ENCODE measurements around the gene PRDM4. TPM values are rescaled to one million over a fixed set of nuclear protein-coding genes. Genes with fewer than 3 reads are reported as not detected.
A peak's percentile ranks its signal among the peaks of the same experiment; 100 is the strongest.

Gene PRDM4
- total RNA-seq, 2 experiments from 2014 or later = 19.3 to 21.7 TPM

GRCh38 chr12:107774349-107775029 is 13.6 kb upstream of the PRDM4 start, which contains the start of gene ASCL4:
Gene ASCL4 (plus strand): TSS chr12:107774704. CDS start chr12:107775219, 515 bp downstream.
- Mint-ChIP-seq H3K4me3 (peak within 1 kb of the TSS; percentile 9), H3K27ac (no peak within 1 kb of the TSS), H3K36me3 (ENCODE audit: low read depth) (no peaks in the 10 kb centered on the region), H3K9me3 (no peaks in the 10 kb centered on the region), H3K27me3 (peaks cover 48% of the 10 kb centered on the region), H3K4me1 (ENCODE audit: low read depth) (peaks cover 19% of the 10 kb centered on the region)
- ATAC-seq (no peak), DNase-seq (peak; percentile 4)
- ChIA-PET POLR2A (no interaction called here), CTCF (interaction anchor here (0.9 kb wide), 1 partner anchor 10 kb away, joined by 3 read pairs; no protein-coding TSS in a partner anchor)
- TF ChIP-seq, protein P1, sequence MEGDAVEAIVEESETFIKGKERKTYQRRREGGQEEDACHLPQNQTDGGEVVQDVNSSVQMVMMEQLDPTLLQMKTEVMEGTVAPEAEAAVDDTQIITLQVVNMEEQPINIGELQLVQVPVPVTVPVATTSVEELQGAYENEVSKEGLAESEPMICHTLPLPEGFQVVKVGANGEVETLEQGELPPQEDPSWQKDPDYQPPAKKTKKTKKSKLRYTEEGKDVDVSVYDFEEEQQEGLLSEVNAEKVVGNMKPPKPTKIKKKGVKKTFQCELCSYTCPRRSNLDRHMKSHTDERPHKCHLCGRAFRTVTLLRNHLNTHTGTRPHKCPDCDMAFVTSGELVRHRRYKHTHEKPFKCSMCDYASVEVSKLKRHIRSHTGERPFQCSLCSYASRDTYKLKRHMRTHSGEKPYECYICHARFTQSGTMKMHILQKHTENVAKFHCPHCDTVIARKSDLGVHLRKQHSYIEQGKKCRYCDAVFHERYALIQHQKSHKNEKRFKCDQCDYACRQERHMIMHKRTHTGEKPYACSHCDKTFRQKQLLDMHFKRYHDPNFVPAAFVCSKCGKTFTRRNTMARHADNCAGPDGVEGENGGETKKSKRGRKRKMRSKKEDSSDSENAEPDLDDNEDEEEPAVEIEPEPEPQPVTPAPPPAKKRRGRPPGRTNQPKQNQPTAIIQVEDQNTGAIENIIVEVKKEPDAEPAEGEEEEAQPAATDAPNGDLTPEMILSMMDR (IDR thresholded peaks at IDR 0.05) = no peak
- intact Hi-C loops (cut with micrococcal nuclease) = no loop called here

DNA sequence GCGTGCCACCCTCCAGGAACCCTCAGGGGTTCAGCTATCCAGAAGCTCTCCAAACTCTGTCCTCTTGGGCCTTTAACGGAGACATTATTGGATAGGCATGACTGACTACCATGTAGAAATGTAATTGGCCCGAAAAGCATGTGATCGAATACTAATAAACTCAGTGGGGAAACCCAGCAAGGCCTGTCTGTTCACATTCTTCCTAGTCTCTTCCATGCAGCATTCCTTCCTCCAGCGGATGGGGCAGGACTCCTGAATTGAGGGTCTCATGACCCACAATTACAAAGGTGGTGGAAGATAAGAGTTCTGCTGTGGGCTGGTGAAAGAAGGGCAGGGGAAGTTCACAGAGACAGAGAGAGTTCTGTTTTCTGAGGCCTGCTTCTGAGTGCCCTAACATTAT is 6.5 kb upstream of the PRDM4 start:
- Mint-ChIP-seq H3K9me3 (no peaks in the 10 kb centered on the region), H3K27ac (no peak overlapping the region), H3K36me3 (ENCODE audit: low read depth) (no peaks in the 10 kb centered on the region), H3K4me3 (no peak overlapping the region), H3K27me3 (no peaks in the 10 kb centered on the region), H3K4me1 (ENCODE audit: low read depth) (no peaks in the 10 kb centered on the region)
- ChIA-PET CTCF (interaction anchor here (1.0 kb wide), 1 partner anchor 117 kb away, joined by 3 read pairs; no protein-coding TSS in a partner anchor), POLR2A (no interaction called here)
- no peak for DNase-seq
- TF ChIP-seq, protein P1 (IDR thresholded peaks at IDR 0.05) = no peak
- intact Hi-C loops (cut with micrococcal nuclease) = no loop called here
- no peak for ATAC-seq

DNA sequence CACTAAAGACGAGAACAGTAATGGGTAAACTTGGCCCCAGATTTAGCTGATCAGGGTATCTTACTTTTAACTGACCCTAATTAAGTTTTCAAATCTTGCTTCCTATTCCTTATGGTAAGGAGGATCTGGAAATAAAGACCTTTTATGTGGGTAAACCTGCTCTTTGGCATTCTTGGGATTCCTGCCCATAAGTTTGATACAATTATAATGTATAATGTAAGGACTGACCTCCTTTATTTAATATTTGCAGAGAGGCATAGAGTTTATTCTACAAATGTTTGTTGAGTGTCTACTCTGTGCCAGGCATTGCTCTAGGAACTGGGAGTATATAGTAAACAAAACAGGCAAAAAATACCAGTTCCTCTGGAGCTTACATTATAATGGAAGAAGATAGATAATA is 4.4 kb upstream of the PRDM4 start:
- TF ChIP-seq, protein P1 (IDR thresholded peaks at IDR 0.05) = no peak
- POLR2A ChIA-PET = no interaction called here
- DNase-seq (no peak), ATAC-seq (no peak)
- CTCF ChIA-PET = no interaction called here
- no peaks in the 10 kb centered on the region for H3K9me3 Mint-ChIP-seq
- H3K27me3 Mint-ChIP-seq = no peaks in the 10 kb centered on the region
- intact Hi-C loops (cut with micrococcal nuclease) = no loop called here
- no peak overlapping the region for H3K27ac Mint-ChIP-seq
- H3K4me3 Mint-ChIP-seq = no peak overlapping the region
- H3K36me3 Mint-ChIP-seq (ENCODE audit: low read depth) = no peaks in the 10 kb centered on the region
- peaks cover 5% of the 10 kb centered on the region for H3K4me1 Mint-ChIP-seq (ENCODE audit: low read depth)

DNA sequence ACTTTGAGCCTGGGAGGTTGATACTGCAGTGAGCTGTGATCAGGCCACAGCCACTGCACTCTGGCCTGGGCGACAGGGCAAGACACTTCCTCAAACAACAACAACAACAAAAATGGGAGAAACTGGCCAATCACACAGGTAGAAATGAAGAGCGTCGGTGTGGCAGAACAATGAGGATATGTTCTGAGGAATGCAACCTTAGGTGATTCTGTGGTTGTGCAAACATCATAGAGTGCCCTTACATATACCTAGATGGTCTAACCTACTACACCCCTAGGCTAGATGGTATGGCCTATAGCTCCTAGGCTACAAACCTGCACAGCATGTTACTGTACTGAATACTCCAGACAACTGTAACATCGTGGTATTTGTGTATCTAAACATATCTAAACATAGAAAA is 3.7 kb upstream of the PRDM4 start:
- no peaks in the 10 kb centered on the region for H3K9me3 Mint-ChIP-seq
- H3K27ac Mint-ChIP-seq = no peak overlapping the region
- ChIA-PET POLR2A (no interaction called here), CTCF (no interaction called here)
- TF ChIP-seq, protein P1 (IDR thresholded peaks at IDR 0.05) = no peak
- H3K4me1 Mint-ChIP-seq (ENCODE audit: low read depth) = peaks cover 11% of the 10 kb centered on the region
- no peak overlapping the region for H3K4me3 Mint-ChIP-seq
- H3K27me3 Mint-ChIP-seq = no peaks in the 10 kb centered on the region
- DNase-seq (no peak), ATAC-seq (no peak)
- H3K36me3 Mint-ChIP-seq (ENCODE audit: low read depth) = peaks cover 5% of the 10 kb centered on the region
- intact Hi-C loops (cut with micrococcal nuclease) = loop anchor here (5.0 kb wide), 1 partner anchor 123 kb away; no protein-coding TSS in a partner anchor

DNA sequence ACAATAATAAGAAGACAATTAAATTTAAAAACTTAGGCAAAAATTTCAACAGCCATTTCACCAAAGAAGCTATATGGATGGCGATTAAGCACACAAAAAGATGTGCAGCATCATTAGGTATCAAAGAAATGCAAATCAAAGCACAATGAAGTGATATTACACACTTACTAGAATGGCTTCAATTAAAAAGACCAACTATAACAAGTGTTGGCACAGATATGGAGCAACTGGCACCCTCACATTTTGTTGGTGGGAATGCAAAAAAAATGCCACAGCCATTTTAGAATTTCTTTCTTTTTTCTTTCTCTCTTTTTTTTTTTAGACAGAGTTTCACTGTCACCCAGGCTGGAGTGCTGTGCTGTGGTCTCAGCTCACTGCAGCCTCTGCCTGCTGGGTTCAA is 1.9 kb upstream of the PRDM4 start:
- ATAC-seq = no peak
- no peaks in the 10 kb centered on the region for H3K27me3 Mint-ChIP-seq
- CTCF ChIA-PET = interaction anchor here (1.7 kb wide), 1 partner anchor 149 kb away, joined by 6 read pairs; no protein-coding TSS in a partner anchor
- peaks cover 7% of the 10 kb centered on the region for H3K36me3 Mint-ChIP-seq (ENCODE audit: low read depth)
- H3K27ac Mint-ChIP-seq = no peak overlapping the region
- TF ChIP-seq, protein P1 (IDR thresholded peaks at IDR 0.05) = no peak
- DNase-seq = no peak
- peaks cover 23% of the 10 kb centered on the region for H3K4me1 Mint-ChIP-seq (ENCODE audit: low read depth)
- H3K4me3 Mint-ChIP-seq = no peak overlapping the region
- POLR2A ChIA-PET = no interaction called here
- intact Hi-C loops (cut with micrococcal nuclease) = loop anchor here (5.0 kb wide), 1 partner anchor 124 kb away; no protein-coding TSS in a partner anchor
- H3K9me3 Mint-ChIP-seq = no peaks in the 10 kb centered on the region

Data from activated CD8-positive, alpha-beta T cell treated with anti-CD3 and anti-CD28 coated beads for 36 hours (primary cell).